PFSK-1 (cell line): ENCODE measurements around the gene ST3GAL5.

Experiments
- SIN3A ChIP-seq: IDR thresholded peaks from 2 replicates; pipeline ENCODE4 v1.6.1; 2012; ENCODE audit warnings: mild to moderate bottlenecking, low read length, moderate library complexity, borderline replicate concordance; ENCODE audit not compliant: insufficient read depth
- TF ChIP-seq, protein P1 (sequence below), 2 experiments: IDR thresholded peaks; 2 replicates each; pipeline versions ENCODE4 v1.6.1 to v1.8.0; 2011 to 2012; ENCODE audit warnings: low read depth in 2 of 2, low read length in 2 of 2, control low read depth in 1 of 2, inconsistent platforms in 1 of 2, mild to moderate bottlenecking in 1 of 2, moderate library complexity in 1 of 2; ENCODE audit not compliant: insufficient read depth in 1 of 2

DNA sequence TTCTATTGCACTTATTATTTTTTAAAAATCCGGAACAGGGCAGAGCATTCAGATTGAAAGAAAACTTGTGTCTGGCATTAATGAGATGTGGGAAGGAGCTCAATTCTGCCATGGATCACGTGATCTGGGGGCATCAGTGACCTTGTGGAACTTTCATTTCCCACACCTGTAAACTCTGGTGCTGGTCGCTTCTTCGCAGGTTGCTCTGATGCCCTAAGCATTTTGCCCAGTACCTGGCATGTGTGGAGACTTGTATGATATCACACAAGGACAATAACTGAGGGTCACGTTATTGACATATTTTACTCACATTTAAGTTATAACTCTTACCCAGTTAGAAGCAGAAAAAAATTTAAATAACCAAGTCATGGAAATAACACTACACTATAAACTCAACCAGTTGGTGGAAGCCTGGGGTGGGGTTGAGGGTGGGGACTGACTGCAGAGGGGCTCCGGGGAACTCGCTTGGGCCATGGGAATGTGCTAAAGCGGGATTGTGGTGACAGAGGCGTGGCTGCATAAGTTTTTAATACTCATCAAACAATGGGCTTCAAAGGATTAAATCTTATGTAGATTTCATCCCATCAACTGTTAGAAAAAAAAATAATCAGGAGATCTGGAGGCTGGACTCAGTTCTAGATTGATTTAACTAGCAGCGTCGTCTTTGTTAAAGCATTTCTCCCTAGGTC lies 36.5 kb downstream of the ST3GAL5 start:
- no peak for TF ChIP-seq SIN3A
- TF ChIP-seq, protein P1, sequence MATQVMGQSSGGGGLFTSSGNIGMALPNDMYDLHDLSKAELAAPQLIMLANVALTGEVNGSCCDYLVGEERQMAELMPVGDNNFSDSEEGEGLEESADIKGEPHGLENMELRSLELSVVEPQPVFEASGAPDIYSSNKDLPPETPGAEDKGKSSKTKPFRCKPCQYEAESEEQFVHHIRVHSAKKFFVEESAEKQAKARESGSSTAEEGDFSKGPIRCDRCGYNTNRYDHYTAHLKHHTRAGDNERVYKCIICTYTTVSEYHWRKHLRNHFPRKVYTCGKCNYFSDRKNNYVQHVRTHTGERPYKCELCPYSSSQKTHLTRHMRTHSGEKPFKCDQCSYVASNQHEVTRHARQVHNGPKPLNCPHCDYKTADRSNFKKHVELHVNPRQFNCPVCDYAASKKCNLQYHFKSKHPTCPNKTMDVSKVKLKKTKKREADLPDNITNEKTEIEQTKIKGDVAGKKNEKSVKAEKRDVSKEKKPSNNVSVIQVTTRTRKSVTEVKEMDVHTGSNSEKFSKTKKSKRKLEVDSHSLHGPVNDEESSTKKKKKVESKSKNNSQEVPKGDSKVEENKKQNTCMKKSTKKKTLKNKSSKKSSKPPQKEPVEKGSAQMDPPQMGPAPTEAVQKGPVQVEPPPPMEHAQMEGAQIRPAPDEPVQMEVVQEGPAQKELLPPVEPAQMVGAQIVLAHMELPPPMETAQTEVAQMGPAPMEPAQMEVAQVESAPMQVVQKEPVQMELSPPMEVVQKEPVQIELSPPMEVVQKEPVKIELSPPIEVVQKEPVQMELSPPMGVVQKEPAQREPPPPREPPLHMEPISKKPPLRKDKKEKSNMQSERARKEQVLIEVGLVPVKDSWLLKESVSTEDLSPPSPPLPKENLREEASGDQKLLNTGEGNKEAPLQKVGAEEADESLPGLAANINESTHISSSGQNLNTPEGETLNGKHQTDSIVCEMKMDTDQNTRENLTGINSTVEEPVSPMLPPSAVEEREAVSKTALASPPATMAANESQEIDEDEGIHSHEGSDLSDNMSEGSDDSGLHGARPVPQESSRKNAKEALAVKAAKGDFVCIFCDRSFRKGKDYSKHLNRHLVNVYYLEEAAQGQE (IDR thresholded peaks at IDR 0.05; ENCODE audit: insufficient read depth in 1 of 2, low read depth in 2 of 2, low read length in 2 of 2): no peak
